A549 (cell line): ENCODE results near the gene KCNQ1. TPM values are rescaled to one million over a fixed set of nuclear protein-coding genes. Genes with fewer than 3 reads are reported as not detected.

Experiments used
- ATAC-seq, 2 experiments: fragments of 200-7000 bp in 1 of 2; fragments of >200 bp in 1 of 2; cut with Nextera tagmentation in 1 of 2; cut with Tn5 transposase in 1 of 2; 3 replicates each; pipeline versions ENCODE4 v1.8.0 to v1.9.1; 2018 to 2020; ENCODE audit warnings: mild to moderate bottlenecking in 1 of 2, moderate library complexity in 1 of 2
- CTCF ChIA-PET: fragments of 300-600 bp; sonication (Branson Sonifier 250); formaldehyde crosslinking; extraction: SDS; loops from one replicate; lab custom pipeline; 2021; ENCODE audit warnings: antibody characterized with exemption, inconsistent platforms; lab: Yijun Ruan, JAX
- POLR2A ChIA-PET: fragments of 350-600 bp; formaldehyde crosslinking; extraction: SDS; loops from one replicate; lab custom pipeline; 2021; ENCODE audit warnings: antibody characterized with exemption, inconsistent platforms; lab: Yijun Ruan, JAX
- DNase-seq, 2 experiments: peaks; one replicate each; pipeline versions ENCODE4 v3.0.0 to v3.0.0-alpha.2; 2011 to 2016; ENCODE audit warnings: low read depth in 1 of 2, low spot score in 1 of 2
- FAIRE-seq: peaks from 2 replicates; lab custom pipeline; 2011; peaks lifted over from hg19 to GRCh38; lab: Jason Lieb, UNC
- H3K27ac ChIP-seq, 2 experiments: fragments of >200 bp; sonication (Bioruptor Twin); formaldehyde crosslinking; 3 replicates each; pipeline ENCODE4 v1.5.1; 2016 to 2017
- H3K4me1 ChIP-seq: fragments of >200 bp; sonication (Bioruptor Twin); formaldehyde crosslinking; 3 replicates; pipeline ENCODE4 v1.6.1; 2016
- H3K4me2 ChIP-seq: fragments of >200 bp; sonication (Bioruptor Twin); formaldehyde crosslinking; 3 replicates; pipeline ENCODE4 v1.6.1; 2016
- H3K4me3 ChIP-seq: fragments of >200 bp; sonication (Bioruptor Twin); formaldehyde crosslinking; 3 replicates; pipeline ENCODE4 v1.5.1; 2016
- H3K9me3 ChIP-seq: fragments of >200 bp; sonication (Bioruptor Twin); formaldehyde crosslinking; 3 replicates; pipeline ENCODE4 v1.6.1; 2016
- ATOH8 ChIP-seq: fragments of 250-450 bp; sonication (Bioruptor Pico); IDR thresholded peaks from 2 replicates; pipeline ENCODE4 v1.5.0; 2020; ENCODE audit warnings: low read depth, mild to moderate bottlenecking, moderate library complexity
- BCL3 ChIP-seq: fragments of >200 bp; sonication (Bioruptor Twin); formaldehyde crosslinking; IDR thresholded peaks from 3 replicates; pipeline ENCODE4 v1.6.1; 2016
- CBX2 ChIP-seq: fragments of 200-600 bp; sonication (generic); IDR thresholded peaks from 2 replicates; pipeline ENCODE4 v1.6.1; 2016; ENCODE audit warnings: low read depth, mild to moderate bottlenecking, borderline replicate concordance
- CHD2 ChIP-seq: fragments of 150-350 bp; IDR thresholded peaks from 2 replicates; pipeline ENCODE4 v1.6.1; 2014; ENCODE audit warnings: low read length; ENCODE audit not compliant: partially characterized antibody
- ESRRA ChIP-seq: fragments of 150-350 bp; IDR thresholded peaks from 2 replicates; pipeline ENCODE4 v1.6.1; 2014; ENCODE audit warnings: mild to moderate bottlenecking, low read length, borderline replicate concordance
- FOSL2 ChIP-seq, 2 experiments: fragments of 450-650 bp in 1 of 2; fragments of >200 bp in 1 of 2; sonication (Bioruptor Twin) in 1 of 2; formaldehyde crosslinking; IDR thresholded peaks; 2 replicates each; pipeline versions ENCODE4 v1.5.0 to v1.6.1; 2016 to 2020; ENCODE audit warnings: mild to moderate bottlenecking in 1 of 2, moderate library complexity in 1 of 2
- JUNB ChIP-seq: fragments of >200 bp; sonication (Bioruptor Twin); formaldehyde crosslinking; IDR thresholded peaks from 2 replicates; pipeline ENCODE4 v1.6.1; 2016
- KDM5A ChIP-seq: fragments of 200-600 bp; sonication (generic); IDR thresholded peaks from 2 replicates; pipeline ENCODE4 v1.6.1; 2016; ENCODE audit warnings: antibody characterized with exemption, mild to moderate bottlenecking
- MAX ChIP-seq: IDR thresholded peaks from 2 replicates; pipeline ENCODE4 v1.6.1; 2012
- MAZ ChIP-seq: fragments of 150-350 bp; IDR thresholded peaks from 2 replicates; pipeline ENCODE4 v1.6.1; 2014; ENCODE audit warnings: antibody characterized with exemption, low read depth, low read length, borderline replicate concordance
- MYC ChIP-seq: IDR thresholded peaks from 2 replicates; pipeline ENCODE4 v1.6.1; 2012; ENCODE audit warnings: mild to moderate bottlenecking, inconsistent platforms, low read length, improper control_type of control experiment, borderline replicate concordance
- NR3C1 ChIP-seq: fragments of >200 bp; sonication (Bioruptor Twin); formaldehyde crosslinking; IDR thresholded peaks from 3 replicates; pipeline ENCODE4 v1.6.1; 2017
- PHF8 ChIP-seq: fragments of 200-600 bp; sonication (generic); IDR thresholded peaks from 2 replicates; pipeline ENCODE4 v1.6.1; 2016; ENCODE audit warnings: low read depth, mild to moderate bottlenecking, antibody characterized with exemption, moderate library complexity, borderline replicate concordance
- POLR2AphosphoS2 ChIP-seq: conservative IDR thresholded peaks from 2 replicates; pipeline ENCODE4 v1.6.1; 2012; ENCODE audit warnings: low read length, improper control_type of control experiment, inconsistent platforms
- RAD21 ChIP-seq, 2 experiments: fragments of >200 bp in 1 of 2; sonication (Bioruptor Twin) in 1 of 2; formaldehyde crosslinking in 1 of 2; IDR thresholded peaks in 1 of 2; conservative IDR thresholded peaks in 1 of 2; 2 replicates in 1 of 2; 3 replicates in 1 of 2; pipeline ENCODE4 v1.6.1; 2012 to 2018; ENCODE audit warnings: inconsistent platforms in 1 of 2
- RCOR1 ChIP-seq: fragments of 150-350 bp; IDR thresholded peaks from 2 replicates; pipeline ENCODE4 v1.6.1; 2014; ENCODE audit warnings: antibody characterized with exemption, low read length, low read depth
- REST ChIP-seq: fragments of 200-600 bp; sonication (generic); IDR thresholded peaks from 2 replicates; pipeline ENCODE4 v1.6.1; 2016; ENCODE audit warnings: antibody characterized with exemption, mild to moderate bottlenecking, moderate library complexity
- TP53 ChIP-seq: fragments of 250-450 bp; sonication (Bioruptor Pico); IDR thresholded peaks from 2 replicates; pipeline ENCODE4 v1.5.0; 2021; ENCODE audit warnings: mild to moderate bottlenecking, moderate library complexity
- USF2 ChIP-seq: fragments of 450-650 bp; IDR thresholded peaks from 2 replicates; pipeline ENCODE4 v1.6.1; 2014; ENCODE audit warnings: antibody characterized with exemption
- ZC3H11A ChIP-seq: fragments of 450-650 bp; IDR thresholded peaks from 2 replicates; pipeline ENCODE4 v1.6.1; 2014; ENCODE audit warnings: antibody characterized with exemption, mild to moderate bottlenecking
- ZSCAN20 ChIP-seq: fragments of 250-450 bp; sonication (Bioruptor Pico); IDR thresholded peaks from 2 replicates; pipeline ENCODE4 v1.8.0; 2022; ENCODE audit warnings: mild to moderate bottlenecking, moderate library complexity
- WGBS: methylation state at CpG from one replicate; pipeline ENCODE4 v1.1.6; 2017; ENCODE audit errors: missing lambda C conversion rate; 5-methylcytosine and 5-hydroxymethylcytosine counted together
- polyA plus RNA-seq, 4 experiments: library from polyadenylated mRNA; depleted of rRNA in 3 of 4; stranded (reverse); fragments of >200 nt; fragmentation: RNase III in 1 of 4; extraction: RNeasy Plus Mini Kit Qiagen cat#74134 plus additional on column Dnase treatment in 1 of 4; gene quantifications; 2 replicates in 3 of 4; 3 replicates in 1 of 4; pipeline ENCODE4 v1.2.3, GENCODE V29; 2011 to 2017

KCNQ1 gene
- polyA plus RNA-seq, 2 of the 4 experiments (the other 2 are of a cell fraction), result 0.14 to 0.17 TPM

GRCh38 chr11:2445746-2446551 lies 1.1 kb downstream of the KCNQ1 start (continued):
- TF ChIP-seq REST, result no peak
- TF ChIP-seq MAZ, result no peak

GRCh38 chr11:2446590-2447252 lies 1.9 kb downstream of the KCNQ1 start:
- Histone ChIP-seq H3K4me1 (peaks cover 6% of the 10 kb centered on the region), H3K9me3 (peaks cover 17% of the 10 kb centered on the region), H3K27ac (no peak overlapping the region), H3K4me3 (no peak overlapping the region), H3K4me2 (no peak overlapping the region)
- 48% methylated on average over 11 of the region's 15 CpGs for WGBS
- ATAC-seq (no peak), FAIRE-seq (no peak), DNase-seq (no peak)
- CTCF ChIA-PET, result interaction anchor here (4.2 kb wide), 1 partner anchor 86 kb away, joined by 16 read pairs; no protein-coding TSS in a partner anchor
- POLR2A ChIA-PET, result no interaction called here
- TF ChIP-seq BCL3 (no peak), PHF8 (no peak), MAX (no peak), RCOR1 (no peak), MYC (no peak), ATOH8 (CRISPR knock-in tag) (no peak)

GRCh38 chr11:2447253-2447950 lies 2.6 kb downstream of the KCNQ1 start:
- Histone ChIP-seq H3K4me3 (no peak overlapping the region), H3K9me3 (peaks cover 17% of the 10 kb centered on the region), H3K27ac (no peak overlapping the region), H3K4me2 (no peak overlapping the region), H3K4me1 (peaks cover 6% of the 10 kb centered on the region)
- WGBS, result 63% methylated on average over 9 of the region's 12 CpGs
- DNase-seq (no peak), ATAC-seq (no peak), FAIRE-seq (no peak)
- ChIA-PET CTCF (interaction anchor here (2.7 to 4.2 kb wide), 2 partner anchors 27 to 85 kb away, joined by 10 to 16 read pairs; no protein-coding TSS in a partner anchor), POLR2A (no interaction called here)
- TF ChIP-seq MAZ (no peak), NR3C1 (no peak), FOSL2 (IDR thresholded peaks at IDR 0.05) (no peak), FOSL2 (CRISPR knock-in tag; IDR thresholded peaks at IDR 0.05) (no peak), JUNB (no peak), RCOR1 (no peak), KDM5A (no peak), CBX2 (no peak), PHF8 (no peak), TP53 (CRISPR knock-in tag) (no peak), ESRRA (no peak), MAX (no peak), USF2 (no peak), CHD2 (no peak), ZSCAN20 (CRISPR knock-in tag) (no peak), POLR2AphosphoS2 (no peak), RAD21 (conservative IDR thresholded peaks at IDR 0.05 in 1 of 2, IDR thresholded peaks at IDR 0.05 in 1 of 2) (no peak), ZC3H11A (no peak), BCL3 (no peak)
